ENCODE results near the gene NSDHL.
"Not testable (repeated sequence)": the region's sequence is repeated elsewhere in the genome, so short reads cannot be mapped to it uniquely, and the experiment has no call there.

Gene NSDHL

DNA sequence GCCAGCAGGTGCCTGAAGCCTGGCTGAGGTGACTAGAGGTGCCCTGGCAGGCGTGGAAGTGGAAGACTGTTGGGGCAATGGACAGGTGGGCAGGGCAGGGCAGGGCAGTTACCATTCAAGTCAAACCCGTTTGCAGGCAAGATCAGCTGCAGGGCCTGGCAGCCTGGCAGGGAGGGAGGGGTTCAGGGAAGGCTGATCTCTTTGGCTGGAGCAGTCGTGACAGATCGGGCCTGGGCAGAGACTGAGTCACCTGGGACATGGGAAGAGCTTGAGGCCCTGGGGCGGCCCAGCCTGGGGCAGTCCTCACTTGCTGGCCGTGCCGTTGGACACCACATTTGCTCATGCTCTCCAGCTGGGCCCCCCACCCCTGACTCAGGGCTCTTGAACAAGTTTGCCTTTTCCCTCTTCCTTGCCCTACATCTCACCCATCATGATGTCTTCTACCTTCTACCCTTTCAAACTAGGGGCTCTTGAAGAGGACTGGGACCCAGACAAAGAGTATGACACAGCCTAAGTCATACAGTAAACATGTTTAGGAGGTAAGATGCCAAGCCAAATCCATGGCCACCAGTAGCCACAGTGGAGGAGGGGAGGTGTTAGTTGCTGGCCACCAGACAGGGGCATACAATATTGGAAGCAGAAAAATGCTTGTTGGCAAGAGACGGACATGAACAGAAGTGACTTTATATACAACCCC lies 65.0 kb downstream of the NSDHL start:
- DNase-seq: no peak

DNA sequence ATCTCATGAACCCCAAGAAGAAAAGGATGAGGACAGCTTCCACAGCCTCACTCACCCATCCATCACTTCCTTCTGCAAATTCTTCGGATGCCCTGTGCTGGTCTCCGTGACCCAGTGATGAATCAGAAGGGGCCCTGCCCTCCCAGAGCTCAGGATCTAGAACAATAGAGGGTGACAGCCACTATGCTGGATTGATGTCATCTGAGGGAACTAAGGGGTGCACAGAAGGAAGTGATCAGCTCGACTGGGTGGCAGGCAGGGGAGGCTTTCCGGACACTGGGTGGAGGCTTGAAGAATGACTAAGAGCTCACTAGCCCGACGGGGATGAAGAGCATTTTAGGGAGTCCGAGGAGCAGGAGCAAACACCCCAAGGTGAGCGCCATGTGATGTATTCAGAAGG lies 65.6 kb downstream of the NSDHL start:
- DNase-seq: no peak

DNA sequence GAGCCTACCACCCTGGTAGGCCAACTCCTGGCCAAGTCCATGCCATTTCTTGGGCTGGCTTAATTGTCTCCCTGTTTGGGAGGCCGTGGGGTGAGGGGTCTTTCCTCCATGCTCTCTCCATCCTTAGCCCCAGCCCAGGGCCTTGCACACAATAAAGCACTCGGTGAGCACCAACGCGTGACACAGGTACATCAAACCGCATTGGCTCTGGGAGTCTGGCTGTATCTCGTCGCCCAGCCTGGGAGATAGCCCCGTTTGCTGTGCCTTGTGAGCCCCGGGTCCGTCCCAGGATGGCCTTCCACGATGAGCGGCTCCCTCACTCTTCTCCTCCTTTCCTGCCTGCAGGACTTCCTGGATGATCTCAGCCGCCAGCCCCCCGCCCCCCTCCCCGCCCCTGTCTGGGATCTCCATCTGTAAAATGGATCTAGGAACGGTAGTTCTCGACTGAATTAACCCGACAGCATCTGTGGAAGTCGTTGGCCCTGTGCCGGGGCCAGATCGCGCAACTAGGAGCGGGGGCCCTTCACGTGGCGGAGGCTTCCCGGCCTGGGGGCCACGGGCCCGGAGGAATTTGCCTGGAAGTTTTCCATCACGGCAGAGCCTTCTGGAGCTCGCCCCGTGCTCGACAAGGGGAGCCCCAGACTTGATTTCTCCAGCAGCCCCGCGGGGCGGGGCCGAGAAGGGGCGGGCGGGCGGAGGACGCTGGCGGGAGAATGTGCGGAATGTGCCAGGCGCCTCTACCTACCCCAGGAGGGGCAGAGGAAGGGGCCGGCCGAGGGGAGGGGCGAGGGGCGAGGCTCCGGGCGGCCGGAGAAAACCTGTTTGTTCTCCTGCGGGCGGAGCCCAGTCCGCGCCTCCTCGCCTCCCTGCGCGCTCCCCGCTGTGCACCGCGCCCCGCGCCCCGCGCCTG lies 66.6 kb downstream of the NSDHL start, which contains the start of gene ZNF185:
ZNF185 (plus strand) TSS at position 846 of the 910 bp plus-strand sequence. CDS start 16,423 bp downstream, outside the sequence.
- DNase-seq: no peak

DNA sequence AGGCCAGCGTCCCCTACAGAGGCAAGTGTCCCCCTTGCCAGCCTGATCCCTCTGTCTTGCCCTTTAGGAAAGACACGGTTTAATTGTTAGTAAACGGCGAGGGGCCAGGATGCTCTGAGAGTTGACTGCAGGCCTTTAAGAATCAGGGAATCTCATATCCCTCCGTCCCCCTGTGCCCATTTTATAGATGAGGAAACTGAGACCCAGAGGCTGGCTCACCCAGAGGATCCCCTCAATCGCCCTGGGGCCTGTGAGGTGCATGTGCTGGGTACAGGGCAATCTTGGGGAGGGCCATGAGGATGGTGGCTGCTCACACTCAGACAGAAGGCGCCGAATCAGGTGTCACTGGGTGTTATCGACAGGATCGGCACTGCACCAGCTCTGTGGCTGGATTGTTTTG lies 67.6 kb downstream of the NSDHL start:
- no peak for DNase-seq

DNA sequence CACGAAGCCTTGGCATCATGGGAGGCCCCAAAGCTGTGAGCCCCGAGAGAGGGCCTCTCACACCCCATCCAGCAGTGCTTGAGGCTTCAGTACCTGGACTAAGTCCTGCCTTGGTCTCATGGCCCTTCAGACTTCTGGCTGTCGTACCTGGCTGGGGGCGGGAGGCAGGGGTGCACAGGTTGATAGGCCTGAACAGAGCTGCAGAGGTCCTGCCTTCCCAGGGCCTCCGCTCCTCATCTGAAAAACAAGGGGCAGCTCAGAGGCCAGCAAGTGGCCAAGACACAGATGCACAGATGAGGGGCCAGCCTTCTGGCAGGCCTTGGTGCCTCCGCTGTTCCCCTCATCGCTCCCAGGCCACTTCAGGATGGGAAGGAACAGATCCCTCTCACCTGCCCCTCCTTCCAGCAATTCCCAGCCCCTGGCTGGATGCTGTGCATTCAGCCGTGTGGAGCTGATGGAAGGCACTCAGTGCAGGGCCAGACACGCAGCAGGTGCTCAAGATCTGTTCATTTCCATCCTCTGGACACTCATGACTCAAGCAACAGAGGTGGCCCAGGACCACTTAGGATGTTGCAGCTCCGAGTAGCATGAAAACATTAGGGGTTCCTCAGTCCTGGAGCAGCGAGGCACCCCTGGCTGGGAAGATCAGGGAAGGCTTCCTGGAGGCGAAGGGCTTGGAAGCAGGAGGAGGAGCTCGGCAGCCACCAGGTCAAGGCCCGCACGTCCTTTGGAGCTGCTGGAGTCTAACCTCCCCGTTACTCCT lies 68.4 kb downstream of the NSDHL start:
- DNase-seq: no peak

DNA sequence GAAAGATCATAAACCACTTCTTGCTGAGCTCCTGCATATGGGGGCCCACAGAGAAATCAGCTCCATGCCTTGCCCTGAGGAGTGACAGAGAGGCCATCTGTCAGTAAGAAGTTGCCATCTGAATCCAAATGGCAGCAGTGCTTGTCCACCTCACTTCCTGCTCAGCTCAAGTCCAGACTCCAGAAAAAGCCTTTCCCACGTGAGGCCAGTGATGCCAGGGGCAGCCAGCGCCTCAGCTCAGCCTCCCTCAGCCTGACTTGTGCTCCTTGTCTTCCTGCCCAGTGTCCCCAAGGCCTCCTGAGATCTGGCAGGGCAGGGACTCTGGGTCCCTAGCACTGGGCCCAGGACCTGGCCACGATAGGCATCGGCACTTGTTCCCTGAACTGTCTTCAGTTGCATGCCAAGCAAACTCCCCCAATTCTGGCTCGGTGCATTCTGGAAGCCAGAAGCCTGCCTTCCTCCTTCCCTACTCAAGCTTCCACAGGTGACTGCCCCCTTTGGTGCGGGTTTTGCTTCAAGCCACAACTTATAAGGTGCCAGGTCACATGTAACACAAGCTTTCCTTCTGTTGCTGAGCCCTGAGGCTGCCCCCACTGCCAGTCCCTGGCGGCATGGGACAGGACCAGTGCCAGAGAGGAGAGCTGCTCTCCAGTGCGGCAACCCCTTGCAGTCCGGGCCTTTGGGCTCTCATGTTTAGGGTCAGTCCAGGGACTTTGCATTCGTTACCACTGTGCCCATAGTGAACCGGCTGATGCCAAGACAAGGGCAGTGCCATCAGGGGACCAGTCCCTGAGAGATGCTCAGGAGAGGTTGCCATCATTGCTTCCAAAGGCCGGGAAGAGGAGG lies 69.2 kb downstream of the NSDHL start:
- no peak for DNase-seq

DNA sequence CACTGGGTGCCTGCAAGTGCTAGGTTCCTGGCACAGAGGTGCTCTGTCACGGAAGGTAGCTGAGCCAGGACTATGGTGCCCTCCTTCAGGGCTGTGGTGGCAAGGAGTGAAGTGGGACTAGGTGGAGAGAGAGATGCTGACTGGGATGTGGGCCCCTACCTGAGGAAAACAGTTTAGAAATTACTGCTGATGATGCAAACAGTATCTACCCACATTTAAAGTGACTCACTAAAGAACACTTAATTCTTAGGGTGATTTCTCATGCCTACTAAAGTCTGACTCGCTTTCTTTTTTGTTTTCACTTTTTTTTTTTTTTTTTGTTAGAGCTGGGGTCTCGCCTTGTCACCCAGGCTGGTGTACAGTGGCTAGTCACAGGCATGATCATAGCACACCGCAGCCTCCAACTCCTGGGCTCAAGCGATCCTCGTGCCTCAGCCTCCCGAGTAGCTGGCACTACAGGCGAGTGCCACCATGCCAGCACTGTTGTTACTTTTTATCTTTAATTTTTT lies 70.1 kb downstream of the NSDHL start:
- DNase-seq: no peak

DNA sequence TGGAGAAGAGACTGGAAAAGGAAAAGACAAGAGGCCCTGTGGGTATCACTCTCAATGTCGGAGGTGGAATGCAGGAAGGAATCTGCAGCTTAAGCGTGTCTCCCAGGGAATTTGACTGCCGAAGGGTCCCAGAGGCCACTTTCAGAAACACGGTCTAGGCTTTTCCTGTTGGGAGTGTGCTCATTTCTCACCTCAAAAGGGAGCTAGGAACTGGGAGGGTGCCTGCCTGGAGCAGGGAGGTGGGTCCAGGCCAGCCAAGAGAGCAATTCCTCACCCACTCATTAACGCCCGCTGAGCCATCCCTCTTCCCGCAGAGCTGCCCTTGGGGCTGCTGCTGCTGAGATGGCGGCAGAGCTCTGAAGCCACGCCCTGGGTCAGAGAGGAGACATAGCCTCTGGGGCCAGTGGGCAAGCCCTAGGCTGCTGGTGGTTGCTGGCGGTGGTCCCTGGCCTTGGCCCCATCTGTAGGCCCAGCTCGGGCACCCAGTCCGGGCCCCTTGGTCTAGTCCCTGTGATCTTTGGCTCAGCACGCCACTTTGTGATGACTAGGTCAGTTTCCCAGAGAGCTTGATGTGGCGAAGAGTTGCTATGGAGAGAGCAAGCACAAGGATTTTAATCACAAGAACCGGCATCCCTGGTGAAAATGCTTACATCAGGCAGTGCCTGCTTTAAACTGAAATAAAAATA lies 71.1 kb downstream of the NSDHL start:
- no peak for DNase-seq

DNA sequence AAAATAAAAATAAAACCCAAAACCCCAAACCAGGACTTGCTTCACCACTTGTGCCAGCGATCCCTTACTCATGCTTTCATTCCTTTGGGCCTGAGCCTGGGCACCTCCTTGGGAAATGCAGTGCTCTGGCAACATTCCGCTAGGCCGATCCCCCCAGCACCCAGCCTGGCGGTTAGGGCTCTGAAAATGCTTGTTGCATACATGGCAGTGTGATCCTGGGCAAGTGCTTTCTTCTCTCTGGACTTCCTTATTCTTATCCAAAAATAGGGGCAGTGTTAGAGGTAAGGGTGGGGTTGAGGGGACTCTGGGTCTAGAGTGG lies 71.6 kb downstream of the NSDHL start:
- DNase-seq: no peak

DNA sequence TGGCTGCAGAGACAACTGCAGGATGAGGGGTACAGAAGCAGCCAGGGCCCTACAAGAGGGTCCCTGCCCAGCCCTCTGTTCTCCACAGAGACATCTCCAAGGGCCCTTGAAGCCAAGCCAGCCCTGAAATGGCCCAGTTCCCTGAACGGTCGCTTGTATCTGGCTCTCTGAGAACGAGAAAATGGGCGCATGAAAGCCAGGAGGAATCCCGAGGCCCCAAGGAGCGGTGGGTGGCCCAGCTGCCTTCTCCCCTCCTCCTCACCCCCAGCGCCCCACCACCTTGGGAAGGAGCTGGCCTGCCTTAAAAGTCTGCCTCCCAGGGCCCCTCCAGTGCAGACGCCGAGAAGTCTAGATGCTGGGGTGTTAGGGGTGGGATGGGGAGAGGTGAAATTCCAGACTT lies 72.7 kb downstream of the NSDHL start:
- DNase-seq: no peak

DNA sequence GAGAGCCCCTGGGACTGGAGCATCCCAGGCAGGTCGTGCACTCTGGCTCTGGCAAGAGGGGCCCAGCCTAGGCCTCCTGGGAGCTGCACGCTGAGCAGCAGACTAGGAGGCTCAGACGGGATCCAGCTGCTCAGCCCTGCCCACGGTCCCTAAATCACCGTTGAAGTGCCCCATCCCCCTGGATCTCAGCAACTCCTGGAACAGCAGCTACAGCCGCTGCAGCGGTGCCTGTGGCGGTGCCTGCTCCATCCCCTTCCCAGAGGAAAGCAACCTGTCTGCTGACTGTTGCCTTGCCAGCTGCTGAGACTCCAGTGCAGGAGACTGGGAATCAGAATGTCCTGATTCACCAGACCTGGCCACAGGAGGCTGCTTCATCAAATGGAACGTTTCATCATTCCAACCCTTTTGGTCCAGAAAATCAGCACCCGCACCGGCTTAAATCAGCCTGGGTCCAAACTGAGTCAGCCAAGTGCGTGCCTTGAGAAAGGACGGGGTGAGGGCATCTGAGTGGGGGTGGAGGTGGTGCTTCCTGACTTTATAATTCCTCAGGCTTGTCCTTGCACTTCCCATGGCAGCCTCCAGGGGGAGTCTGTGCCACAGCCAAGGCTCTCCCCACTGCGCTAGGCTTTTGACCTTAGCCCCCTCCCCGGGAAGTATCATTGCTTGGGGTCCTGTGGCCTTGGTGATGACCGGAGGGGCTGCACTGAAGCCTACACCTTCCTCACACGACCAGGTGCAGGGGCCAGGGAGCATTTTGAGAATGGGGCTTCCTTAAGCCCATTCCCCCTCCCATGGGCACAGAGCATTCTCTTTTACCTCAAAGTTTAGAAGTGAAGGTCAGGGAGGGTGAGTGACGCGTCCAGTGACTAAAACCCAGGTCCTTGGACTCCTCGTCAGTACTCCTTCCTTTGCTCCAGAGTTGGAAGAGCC lies 73.6 kb downstream of the NSDHL start:
- DNase-seq: peak; percentile 7

DNA sequence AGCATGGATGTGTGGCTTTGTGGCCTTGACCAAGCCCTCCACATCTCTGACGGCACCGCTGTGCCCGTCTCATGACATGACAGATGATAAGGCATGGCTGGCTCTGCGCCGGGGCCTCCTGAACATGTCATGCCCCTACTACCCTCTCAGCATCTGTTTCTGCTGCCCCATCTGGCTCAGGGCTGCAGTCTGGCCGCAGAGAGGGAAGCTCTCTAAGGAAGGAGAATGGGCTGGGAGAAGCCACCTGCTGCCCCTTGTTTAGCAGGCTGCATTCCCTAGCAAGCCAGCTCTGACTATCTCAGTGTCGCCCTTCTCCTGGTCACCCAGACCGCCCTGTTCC lies 74.2 kb downstream of the NSDHL start:
- DNase-seq: no peak

DNA sequence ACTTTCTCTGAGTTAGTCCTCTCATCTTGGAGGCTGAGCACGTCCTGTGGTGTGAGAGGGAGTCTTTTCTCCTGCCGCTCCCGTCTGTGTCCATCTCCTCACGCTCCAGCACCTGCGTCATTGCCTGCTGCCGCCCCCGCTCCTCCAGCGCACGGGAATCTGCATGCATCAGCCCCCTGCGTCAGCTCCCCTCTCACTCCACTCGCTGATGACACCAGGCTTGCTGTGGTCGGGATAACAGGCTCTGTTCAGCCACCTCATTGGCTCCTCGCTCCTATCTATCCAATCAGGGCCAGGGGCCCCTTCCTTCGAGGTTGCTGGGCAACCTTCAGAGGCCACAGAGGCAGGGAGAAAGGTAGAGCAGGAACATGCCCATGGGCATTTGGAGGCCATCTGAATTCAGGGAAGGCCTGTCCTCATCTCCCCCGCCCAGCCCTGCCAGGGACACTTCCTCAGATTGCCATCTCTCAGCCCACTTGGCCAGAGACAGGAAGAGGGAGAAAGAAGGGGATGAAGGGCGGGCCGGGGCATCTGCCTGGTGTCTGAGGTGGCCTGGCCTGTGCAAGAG lies 76.3 kb downstream of the NSDHL start:
- no peak for DNase-seq

DNA sequence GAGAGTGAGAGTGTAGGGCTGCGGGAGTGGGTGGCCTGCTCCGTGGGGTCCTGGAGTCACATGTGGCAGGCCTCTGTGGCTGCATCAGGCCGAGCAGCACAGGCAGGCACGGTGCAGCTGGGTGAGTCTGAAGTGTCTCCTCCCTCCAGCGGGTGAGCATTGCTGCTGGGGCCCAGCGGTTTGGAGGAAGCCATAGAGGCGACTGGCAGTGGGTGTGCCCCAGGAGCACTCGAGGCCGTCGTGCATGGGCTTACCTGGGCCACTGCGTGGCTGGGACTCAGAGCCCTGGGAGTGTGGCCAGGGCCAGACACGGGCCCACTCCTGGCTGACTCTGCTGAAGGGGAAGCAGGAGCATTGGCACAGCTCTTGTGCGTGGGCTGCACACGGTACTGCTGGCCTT lies 77.6 kb downstream of the NSDHL start:
- DNase-seq: no peak

DNA sequence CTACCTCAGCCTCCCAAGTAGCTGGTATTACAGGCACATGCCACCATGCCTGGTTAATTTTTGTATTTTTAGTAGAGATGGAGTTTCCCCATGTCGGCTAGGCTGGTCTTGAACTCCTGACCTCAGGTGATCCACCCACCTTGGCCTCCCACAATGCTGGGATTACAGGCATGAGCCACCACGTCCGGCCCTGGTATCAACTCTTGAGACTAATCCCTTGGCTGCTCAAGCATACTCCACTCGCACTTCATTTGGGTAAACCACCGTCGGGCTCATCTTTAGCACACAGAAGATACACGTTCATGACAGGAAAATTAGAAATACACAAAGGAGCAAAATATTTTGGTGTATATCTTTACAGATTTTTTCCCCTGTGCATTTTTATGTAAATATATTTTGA lies 79.2 kb downstream of the NSDHL start:
- not testable (repeated sequence) for DNase-seq

DNA sequence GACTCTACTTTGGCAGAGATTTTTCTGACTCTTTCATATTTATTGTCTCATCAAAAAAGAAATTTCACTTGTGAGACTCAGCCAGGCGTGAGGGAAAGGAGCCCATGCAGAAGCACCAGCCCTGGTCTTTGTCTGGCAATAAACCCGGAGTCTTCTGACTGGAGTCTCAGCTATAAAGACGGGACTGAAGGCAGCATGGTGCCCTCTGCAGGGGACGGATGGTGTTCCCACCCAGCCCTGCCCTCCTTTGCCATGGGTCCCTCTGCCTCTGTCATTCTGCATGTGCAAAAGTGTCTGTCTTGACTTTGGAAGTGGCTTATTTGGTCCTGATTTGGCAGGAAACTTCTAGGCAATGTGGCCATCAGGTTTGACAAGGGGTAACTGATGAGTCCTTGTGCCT lies 81.2 kb downstream of the NSDHL start:
- DNase-seq: no peak

DNA sequence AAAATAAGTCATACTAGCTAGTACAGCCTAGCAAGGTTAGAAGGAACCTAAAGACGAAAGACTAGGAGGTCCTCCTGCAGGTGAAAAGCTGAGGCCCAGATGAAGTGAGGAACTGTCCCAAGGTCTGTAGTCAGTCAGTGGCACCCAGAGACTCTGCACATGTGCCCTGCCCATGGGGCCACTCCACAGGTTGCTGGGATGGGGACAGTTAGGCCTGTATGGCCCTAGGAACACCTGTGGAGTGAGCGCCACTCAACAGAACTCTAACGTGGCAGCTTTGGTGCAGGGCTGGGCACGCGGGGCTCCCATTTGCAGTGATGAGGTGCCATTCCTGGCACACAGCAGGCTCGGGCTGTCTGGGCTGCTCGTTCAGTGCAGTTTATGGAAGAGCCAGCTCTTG lies 81.8 kb downstream of the NSDHL start:
- no peak for DNase-seq

DNA sequence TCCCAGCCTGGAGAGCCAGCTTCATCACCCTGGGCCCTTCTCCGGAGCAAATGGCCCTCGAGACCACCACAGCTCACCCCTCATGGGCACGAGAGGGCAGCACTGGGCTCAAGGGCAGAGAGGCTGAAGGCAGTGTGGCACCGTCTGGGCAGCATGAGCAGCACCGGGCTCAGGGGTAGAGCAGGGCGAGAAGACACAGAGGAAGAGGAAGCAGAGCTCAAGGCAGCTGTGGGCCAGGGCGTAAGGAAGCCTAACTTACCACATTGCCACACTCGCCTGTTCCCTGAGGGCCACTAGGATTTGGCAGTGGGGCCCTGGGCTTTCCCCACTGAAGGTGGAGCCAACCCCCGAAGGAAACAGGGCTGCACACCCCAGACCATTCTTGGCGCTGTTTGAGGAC lies 82.5 kb downstream of the NSDHL start:
- no peak for DNase-seq

DNA sequence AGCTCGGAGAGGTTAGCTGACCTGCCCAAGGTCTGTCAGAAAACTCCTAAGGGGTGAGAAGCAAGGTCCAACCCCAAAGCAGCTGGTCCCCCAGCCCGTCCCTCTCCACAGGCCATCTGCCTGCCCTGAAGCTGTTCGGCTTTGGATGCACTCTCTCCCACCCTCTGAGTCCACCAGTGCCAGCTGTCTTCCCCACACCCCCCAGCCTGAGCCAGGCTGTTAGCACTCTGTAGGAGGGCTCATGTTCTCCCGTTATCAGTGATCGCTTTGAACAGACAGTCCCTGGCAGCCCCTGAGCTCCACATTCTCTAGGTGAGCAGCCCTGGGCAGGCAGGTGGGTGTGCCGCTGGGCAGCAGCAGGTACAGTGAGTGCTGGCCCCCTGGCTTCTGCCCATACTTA lies 83.0 kb downstream of the NSDHL start:
- DNase-seq: peak; percentile 5

DNA sequence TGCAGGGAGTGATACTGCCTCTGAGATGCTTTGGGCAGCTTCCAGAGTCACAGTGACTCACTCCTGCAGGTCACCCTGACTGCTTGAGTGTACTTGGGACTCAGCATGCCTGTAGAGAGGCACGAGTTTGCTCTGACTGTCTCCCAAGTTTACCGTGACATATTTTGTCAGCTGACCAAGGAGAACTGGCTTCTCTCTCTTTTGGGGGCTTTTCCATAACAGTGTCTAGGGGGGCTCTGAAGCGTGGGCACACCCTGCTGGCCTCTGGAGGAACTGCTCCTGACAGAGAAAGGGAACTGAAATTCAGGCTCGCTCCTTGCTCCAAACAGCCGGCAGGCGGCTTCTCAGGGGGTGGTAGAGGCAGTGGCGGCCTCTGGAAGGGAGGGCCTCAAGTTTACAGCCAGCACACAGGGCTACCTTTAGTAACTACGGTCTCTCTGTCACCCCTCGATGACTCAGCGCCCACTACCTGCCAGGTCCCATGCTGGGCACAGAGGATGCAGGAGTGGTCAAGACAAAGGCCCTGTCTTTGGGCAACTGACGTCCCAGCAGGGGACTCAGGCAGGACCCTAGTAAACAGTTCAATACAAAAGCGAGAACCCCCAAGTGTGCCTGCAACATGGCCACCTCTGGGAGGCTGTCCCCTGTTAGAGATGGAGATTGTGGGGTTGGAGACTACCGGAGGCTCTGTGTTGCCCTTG lies 84.8 kb downstream of the NSDHL start:
- DNase-seq: no peak

Measured in NCI-H1092 treated with DMSO at 0.1 percent for 48 hours (cell line).